Measurements from ENCODE around the gene PDE6D.
"Not testable (repeated sequence)": the region's sequence is repeated elsewhere in the genome, so short reads cannot be mapped to it uniquely, and the experiment has no call there.

PDE6D gene

GRCh38 chr2:231781798-231782726 lies 980 bp upstream of the PDE6D start:
- DNase-seq = peak in 5 of 42 donors; percentile 7 to 42 (median 31)
- intact Hi-C loops (cut with DNase I) = loop anchor here (10.0 kb wide), 1 partner anchor 167 kb away; no protein-coding TSS in a partner anchor

- DNase-seq = peak in 8 of 42 donors; percentile 7 to 29 (median 16)
- intact Hi-C loops (cut with DNase I) = loop anchor here (10.0 kb wide), 1 partner anchor 166 kb away; no protein-coding TSS in a partner anchor
These were observed 766 bp downstream of the PDE6D start for GRCh38 chr2:231780123-231780908.

GRCh38 chr2:231769170-231770136 lies 11.6 kb downstream of the PDE6D start:
- no peak for DNase-seq
- intact Hi-C loops (cut with DNase I) = no loop called here

- intact Hi-C loops (cut with DNase I) = no loop called here
- DNase-seq = no peak
These were observed 15.6 kb downstream of the PDE6D start for GRCh38 chr2:231765496-231765929.

GRCh38 chr2:231764760-231765159 lies 16.3 kb downstream of the PDE6D start:
- DNase-seq = peak in 26 of 42 donors; percentile 7 to 61 (median 34)
- intact Hi-C loops (cut with DNase I) = no loop called here

- intact Hi-C loops (cut with DNase I) = no loop called here
- no peak for DNase-seq
These were observed 17.0 kb downstream of the PDE6D start for GRCh38 chr2:231764124-231764523.

- intact Hi-C loops (cut with DNase I) = no loop called here
- no peak for DNase-seq
These were observed 19.3 kb downstream of the PDE6D start for GRCh38 chr2:231761735-231762134.

- intact Hi-C loops (cut with DNase I) = no loop called here
- no peak for DNase-seq
These were observed 29.0 kb downstream of the PDE6D start for GRCh38 chr2:231752061-231752460.

GRCh38 chr2:231751042-231751815 lies 29.9 kb downstream of the PDE6D start:
- DNase-seq = no peak
- intact Hi-C loops (cut with DNase I) = no loop called here

GRCh38 chr2:231749016-231749415 lies 32.1 kb downstream of the PDE6D start:
- DNase-seq; intact Hi-C loops (cut with DNase I): not testable (repeated sequence)

GRCh38 chr2:231748153-231748896 lies 32.8 kb downstream of the PDE6D start:
- intact Hi-C loops (cut with DNase I); DNase-seq: not testable (repeated sequence)

GRCh38 chr2:231745303-231746038 lies 35.6 kb downstream of the PDE6D start:
- intact Hi-C loops (cut with DNase I) = no loop called here
- no peak for DNase-seq

GRCh38 chr2:231743376-231744116 lies 37.5 kb downstream of the PDE6D start:
- no peak for DNase-seq
- intact Hi-C loops (cut with DNase I) = no loop called here

- intact Hi-C loops (cut with DNase I) = no loop called here
- DNase-seq = no peak
These were observed 43.3 kb downstream of the PDE6D start for GRCh38 chr2:231737761-231738160.

GRCh38 chr2:231732604-231733003 lies 48.5 kb downstream of the PDE6D start:
- intact Hi-C loops (cut with DNase I) = no loop called here
- no peak for DNase-seq

GRCh38 chr2:231727621-231728020 lies 53.5 kb downstream of the PDE6D start:
- DNase-seq = no peak
- intact Hi-C loops (cut with DNase I) = no loop called here

Data from head of caudate nucleus (tissue), 42 donors.